WERI-Rb-1 (cell line): ENCODE data around the gene CD48.

Source experiments
- DNase-seq: peaks from one replicate; pipeline ENCODE4 v3.0.0-alpha.2; 2020
- H3K27ac ChIP-seq: fragments of 250-450 bp; sonication (Bioruptor Pico); 2 replicates; pipeline ENCODE4 v1.5.1; 2020; ENCODE audit warnings: mild to moderate bottlenecking, moderate library complexity
- H3K27me3 ChIP-seq: fragments of 250-450 bp; sonication (Bioruptor Pico); 2 replicates; pipeline ENCODE4 v1.5.1; 2021; ENCODE audit warnings: mild to moderate bottlenecking, low read depth, moderate library complexity; ENCODE audit not compliant: insufficient read depth, severe bottlenecking
- H3K36me3 ChIP-seq: fragments of 250-450 bp; sonication (Bioruptor Pico); 2 replicates; pipeline ENCODE4 v1.5.1; 2020; ENCODE audit warnings: mild to moderate bottlenecking, moderate library complexity
- H3K4me3 ChIP-seq: 2 replicates; pipeline ENCODE4 v1.5.1; 2011; ENCODE audit warnings: low read depth, mild to moderate bottlenecking, control low read depth, low read length
- H3K9me3 ChIP-seq: fragments of 250-450 bp; sonication (Bioruptor Pico); 2 replicates; pipeline ENCODE4 v1.5.1; 2021; ENCODE audit warnings: mild to moderate bottlenecking, moderate library complexity; ENCODE audit not compliant: severe bottlenecking
- CTCF ChIP-seq: IDR thresholded peaks from 2 replicates; pipeline ENCODE4 v1.5.1; 2011; ENCODE audit warnings: low read depth, mild to moderate bottlenecking, control low read depth, inconsistent platforms, low read length

The CD48 gene

GRCh38 chr1:160671603-160672517 lies 39.8 kb downstream of the CD48 start:
- no peaks in the 10 kb centered on the region for H3K36me3 ChIP-seq
- H3K9me3 ChIP-seq = no peaks in the 10 kb centered on the region
- no peak for TF ChIP-seq CTCF
- H3K27me3 ChIP-seq = peaks cover 89% of the 10 kb centered on the region
- no peak overlapping the region for H3K4me3 ChIP-seq
- no peak overlapping the region for H3K27ac ChIP-seq
- DNase-seq = no peak

GRCh38 chr1:160670701-160671100 lies 40.9 kb downstream of the CD48 start:
- no peak overlapping the region for H3K4me3 ChIP-seq
- H3K27me3 ChIP-seq = peaks cover 89% of the 10 kb centered on the region
- TF ChIP-seq CTCF = no peak
- H3K27ac ChIP-seq = no peak overlapping the region
- H3K9me3 ChIP-seq = no peaks in the 10 kb centered on the region
- DNase-seq = no peak
- H3K36me3 ChIP-seq = no peaks in the 10 kb centered on the region

GRCh38 chr1:160669802-160670201 lies 41.8 kb downstream of the CD48 start:
- no peak for TF ChIP-seq CTCF
- Histone ChIP-seq H3K4me3 (no peak overlapping the region), H3K27ac (no peak overlapping the region)

GRCh38 chr1:160669276-160669675 lies 42.3 kb downstream of the CD48 start:
- H3K27ac ChIP-seq = no peak overlapping the region
- H3K36me3 ChIP-seq = no peaks in the 10 kb centered on the region
- no peaks in the 10 kb centered on the region for H3K9me3 ChIP-seq
- TF ChIP-seq CTCF = no peak
- no peak overlapping the region for H3K4me3 ChIP-seq
- H3K27me3 ChIP-seq = peaks cover 89% of the 10 kb centered on the region
- DNase-seq = no peak

More at GRCh38 chr1:160669802-160670201, 41.8 kb downstream of the CD48 start:
- Histone ChIP-seq H3K36me3 (no peaks in the 10 kb centered on the region), H3K9me3 (no peaks in the 10 kb centered on the region), H3K27me3 (peaks cover 89% of the 10 kb centered on the region)
- no peak for DNase-seq

- no peak for DNase-seq
- H3K4me3 ChIP-seq = no peak overlapping the region
- no peak overlapping the region for H3K27ac ChIP-seq
- H3K27me3 ChIP-seq = peaks cover 89% of the 10 kb centered on the region
- no peak for TF ChIP-seq CTCF
- no peaks in the 10 kb centered on the region for H3K9me3 ChIP-seq
- H3K36me3 ChIP-seq = no peaks in the 10 kb centered on the region
Observed at GRCh38 chr1:160667896-160668295, 43.7 kb downstream of the CD48 start.
